Measurements from ENCODE around the gene SMIM1.
A peak's percentile ranks its signal among the peaks of the same experiment; 100 is the strongest.

Gene SMIM1

GRCh38 chr1:3761296-3762010 lies 11.1 kb upstream of the SMIM1 start:
- ATAC-seq: no peak

GRCh38 chr1:3762151-3762872 lies 10.2 kb upstream of the SMIM1 start:
- H3K4me1 Mint-ChIP-seq: no peaks in the 10 kb centered on the region
- H3K27me3 Mint-ChIP-seq: peaks cover 21% of the 10 kb centered on the region
- H3K27ac Mint-ChIP-seq: no peak overlapping the region
- H3K36me3 Mint-ChIP-seq (ENCODE audit: low read depth): no peaks in the 10 kb centered on the region
- DNase-seq (no peak), ATAC-seq (no peak)
- no peak overlapping the region for H3K4me3 Mint-ChIP-seq
- no peaks in the 10 kb centered on the region for H3K9me3 Mint-ChIP-seq

More at GRCh38 chr1:3761296-3762010, 11.1 kb upstream of the SMIM1 start:
- no peak overlapping the region for H3K4me3 Mint-ChIP-seq
- H3K36me3 Mint-ChIP-seq (ENCODE audit: low read depth): no peaks in the 10 kb centered on the region
- H3K4me1 Mint-ChIP-seq: no peaks in the 10 kb centered on the region
- peaks cover 21% of the 10 kb centered on the region for H3K27me3 Mint-ChIP-seq
- no peak for DNase-seq
- no peaks in the 10 kb centered on the region for H3K9me3 Mint-ChIP-seq
- no peak overlapping the region for H3K27ac Mint-ChIP-seq

- Mint-ChIP-seq H3K27me3 (peaks cover 22% of the 10 kb centered on the region), H3K36me3 (ENCODE audit: low read depth) (no peaks in the 10 kb centered on the region), H3K4me1 (no peaks in the 10 kb centered on the region), H3K4me3 (no peak overlapping the region), H3K9me3 (no peaks in the 10 kb centered on the region), H3K27ac (no peak overlapping the region)
- DNase-seq (no peak), ATAC-seq (no peak)
Observed at GRCh38 chr1:3762873-3763228, 9.7 kb upstream of the SMIM1 start.

- ATAC-seq: no peak
- H3K27me3 Mint-ChIP-seq: peaks cover 21% of the 10 kb centered on the region
- H3K9me3 Mint-ChIP-seq: no peaks in the 10 kb centered on the region
- H3K36me3 Mint-ChIP-seq (ENCODE audit: low read depth): no peaks in the 10 kb centered on the region
- no peak overlapping the region for H3K27ac Mint-ChIP-seq
- no peak for DNase-seq
- no peak overlapping the region for H3K4me3 Mint-ChIP-seq
- H3K4me1 Mint-ChIP-seq: no peaks in the 10 kb centered on the region
Observed at GRCh38 chr1:3763351-3764125, 9.0 kb upstream of the SMIM1 start.

- Mint-ChIP-seq H3K27me3 (peaks cover 2% of the 10 kb centered on the region), H3K36me3 (ENCODE audit: low read depth) (no peaks in the 10 kb centered on the region), H3K9me3 (no peaks in the 10 kb centered on the region), H3K4me1 (peaks cover 14% of the 10 kb centered on the region), H3K27ac (no peak overlapping the region), H3K4me3 (no peak overlapping the region)
- ATAC-seq (no peak), DNase-seq (no peak)
Observed at GRCh38 chr1:3767328-3767925, 5.1 kb upstream of the SMIM1 start.

- no peak overlapping the region for H3K27ac Mint-ChIP-seq
- H3K9me3 Mint-ChIP-seq: no peaks in the 10 kb centered on the region
- H3K27me3 Mint-ChIP-seq: peaks cover 2% of the 10 kb centered on the region
- DNase-seq (no peak), ATAC-seq (no peak)
- no peak overlapping the region for H3K4me3 Mint-ChIP-seq
- peaks cover 14% of the 10 kb centered on the region for H3K4me1 Mint-ChIP-seq
- no peaks in the 10 kb centered on the region for H3K36me3 Mint-ChIP-seq (ENCODE audit: low read depth)
Observed at GRCh38 chr1:3768811-3769390, 3.6 kb upstream of the SMIM1 start.

GRCh38 chr1:3770047-3770765 lies 2.3 kb upstream of the SMIM1 start:
- no peak overlapping the region for H3K27ac Mint-ChIP-seq
- DNase-seq (no peak), ATAC-seq (no peak)
- H3K36me3 Mint-ChIP-seq (ENCODE audit: low read depth): no peaks in the 10 kb centered on the region
- peaks cover 2% of the 10 kb centered on the region for H3K27me3 Mint-ChIP-seq
- peaks cover 16% of the 10 kb centered on the region for H3K4me1 Mint-ChIP-seq
- H3K4me3 Mint-ChIP-seq: peak overlapping the region; percentile 17
- no peaks in the 10 kb centered on the region for H3K9me3 Mint-ChIP-seq

- Mint-ChIP-seq H3K9me3 (no peaks in the 10 kb centered on the region), H3K27me3 (peaks cover 2% of the 10 kb centered on the region), H3K36me3 (ENCODE audit: low read depth) (no peaks in the 10 kb centered on the region), H3K27ac (peak overlapping the region; percentile 60), H3K4me1 (peaks cover 19% of the 10 kb centered on the region), H3K4me3 (peak overlapping the region; percentile 72)
- ATAC-seq (no peak), DNase-seq (peak; percentile 17)
Observed at GRCh38 chr1:3771108-3772026, 1.2 kb upstream of the SMIM1 start.

GRCh38 chr1:3772027-3772714 lies 378 bp upstream of the SMIM1 start:
- peak overlapping the region; percentile 60 for H3K27ac Mint-ChIP-seq
- H3K27me3 Mint-ChIP-seq: peaks cover 2% of the 10 kb centered on the region
- H3K4me3 Mint-ChIP-seq: peak overlapping the region; percentile 72
- H3K36me3 Mint-ChIP-seq (ENCODE audit: low read depth): no peaks in the 10 kb centered on the region
- peak; percentile 88 for DNase-seq
- H3K9me3 Mint-ChIP-seq: no peaks in the 10 kb centered on the region
- ATAC-seq: peak; percentile 71
- peaks cover 19% of the 10 kb centered on the region for H3K4me1 Mint-ChIP-seq

GRCh38 chr1:3773572-3774275 lies 1.2 kb downstream of the SMIM1 start:
- ATAC-seq (no peak), DNase-seq (no peak)
- peaks cover 19% of the 10 kb centered on the region for H3K4me1 Mint-ChIP-seq
- H3K4me3 Mint-ChIP-seq: no peak overlapping the region
- no peak overlapping the region for H3K27ac Mint-ChIP-seq
- H3K9me3 Mint-ChIP-seq: no peaks in the 10 kb centered on the region
- no peaks in the 10 kb centered on the region for H3K36me3 Mint-ChIP-seq (ENCODE audit: low read depth)
- H3K27me3 Mint-ChIP-seq: no peaks in the 10 kb centered on the region

GRCh38 chr1:3774276-3774945 lies 1.9 kb downstream of the SMIM1 start:
- Mint-ChIP-seq H3K4me3 (no peak overlapping the region), H3K36me3 (ENCODE audit: low read depth) (no peaks in the 10 kb centered on the region), H3K27me3 (no peaks in the 10 kb centered on the region), H3K4me1 (peaks cover 19% of the 10 kb centered on the region), H3K27ac (no peak overlapping the region), H3K9me3 (no peaks in the 10 kb centered on the region)
- no peak for DNase-seq
- ATAC-seq: no peak
